SK-N-SH (cell line): ENCODE measurements around the gene TBC1D16. TPM values are rescaled to one million over a fixed set of nuclear protein-coding genes. Genes with fewer than 3 reads are reported as not detected.

ENCODE experiments used
- CTCF ChIA-PET: fragments of 300-600, 350-600 bp; formaldehyde crosslinking; extraction: SDS; loops from one replicate; lab custom pipeline; 2021; lab: Yijun Ruan, JAX
- POLR2A ChIA-PET: fragments of 350-600 bp; sonication (Branson Sonifier 250); formaldehyde crosslinking; extraction: SDS; loops from one replicate; lab custom pipeline; 2020; ENCODE audit warnings: antibody characterized with exemption, inconsistent platforms; lab: Yijun Ruan, JAX
- DNase-seq: peaks from one replicate; pipeline ENCODE4 v3.0.0; 2012
- H2AFZ ChIP-seq: fragments of 200-600 bp; sonication (generic); 2 replicates; pipeline ENCODE4 v1.8.1; 2016; ENCODE audit warnings: antibody characterized with exemption, mild to moderate bottlenecking, low read depth
- H3F3A ChIP-seq: fragments of 200-600 bp; sonication (generic); replicated peaks from 2 replicates; pipeline ENCODE3; 2016; ENCODE audit warnings: antibody characterized with exemption, mild to moderate bottlenecking; ENCODE audit not compliant: insufficient read depth
- H3K27ac ChIP-seq, 2 experiments: fragments of 200-500 bp in 1 of 2; fragments of 200-600 bp in 1 of 2; sonication (Bioruptor generic) in 1 of 2; sonication (generic), shearing (Covaris generic) in 1 of 2; 2 replicates each; pipeline versions ENCODE4 v1.5.1 to v1.6.1; 2014 to 2016; ENCODE audit warnings: low read depth in 2 of 2, inconsistent platforms in 1 of 2, low read length in 1 of 2, mild to moderate bottlenecking in 1 of 2, mixed read lengths in 1 of 2
- H3K27me3 ChIP-seq: fragments of 200-600 bp; sonication (generic), shearing (Covaris generic); 2 replicates; pipeline ENCODE4 v1.6.1; 2016; ENCODE audit warnings: mixed run types; ENCODE audit not compliant: insufficient read depth
- H3K36me3 ChIP-seq, 2 experiments: fragments of 200-500 bp in 1 of 2; fragments of 200-600 bp in 1 of 2; sonication (Bioruptor generic) in 1 of 2; sonication (generic) in 1 of 2; replicated peaks in 1 of 2; 2 replicates each; pipeline versions ENCODE3 to v1.5.1; 2014 to 2016; ENCODE audit warnings: low read length in 1 of 2, mild to moderate bottlenecking in 1 of 2; ENCODE audit not compliant: insufficient read depth in 2 of 2, control insufficient read depth in 1 of 2
- H3K4me1 ChIP-seq, 2 experiments: fragments of 200-500 bp in 1 of 2; fragments of 200-600 bp in 1 of 2; sonication (Bioruptor generic) in 1 of 2; sonication (generic), shearing (Covaris generic) in 1 of 2; 2 replicates each; pipeline versions ENCODE4 v1.5.1 to v1.6.1; 2014 to 2016; ENCODE audit warnings: low read depth in 1 of 2, low read length in 1 of 2, mixed run types in 1 of 2; ENCODE audit not compliant: insufficient read depth in 2 of 2, control insufficient read depth in 1 of 2
- H3K4me2 ChIP-seq: fragments of 200-600 bp; sonication (generic), shearing (Covaris generic); 2 replicates; pipeline ENCODE4 v1.6.1; 2017; ENCODE audit warnings: mixed run types
- H3K4me3 ChIP-seq, 2 experiments: fragments of 200-500 bp in 1 of 2; fragments of 200-600 bp in 1 of 2; sonication (Bioruptor generic) in 1 of 2; sonication (generic), shearing (Covaris generic) in 1 of 2; 2 replicates each; pipeline versions ENCODE4 v1.5.1 to v1.8.1; 2014 to 2016; ENCODE audit warnings: low read depth in 2 of 2, inconsistent platforms in 1 of 2, low read length in 1 of 2, mild to moderate bottlenecking in 1 of 2, mixed read lengths in 1 of 2, moderate library complexity in 1 of 2
- H3K79me2 ChIP-seq: fragments of 200-600 bp; sonication (generic); 2 replicates; pipeline ENCODE4 v1.8.1; 2017; ENCODE audit warnings: mild to moderate bottlenecking; ENCODE audit not compliant: insufficient read depth
- H3K9ac ChIP-seq: fragments of 200-600 bp; sonication (generic); 2 replicates; pipeline ENCODE4 v1.6.1; 2017; ENCODE audit warnings: mixed run types
- H3K9me2 ChIP-seq: fragments of 200-600 bp; sonication (generic); 2 replicates; pipeline ENCODE4 v1.6.1; 2017; ENCODE audit warnings: mixed run types
- H3K9me3 ChIP-seq: fragments of 200-600 bp; sonication (generic); 2 replicates; pipeline ENCODE4 v1.6.1; 2017; ENCODE audit warnings: mixed run types, mild to moderate bottlenecking, moderate library complexity
- H4K20me1 ChIP-seq: fragments of 200-600 bp; sonication (generic); 2 replicates; pipeline ENCODE4 v1.6.1; 2017; ENCODE audit warnings: mild to moderate bottlenecking, mixed run types; ENCODE audit not compliant: insufficient read depth
- CHD2 ChIP-seq: fragments of 150-350 bp; IDR thresholded peaks from 2 replicates; pipeline ENCODE4 v1.6.1; 2018; ENCODE audit warnings: low read length; ENCODE audit not compliant: partially characterized antibody
- EP300 ChIP-seq, 2 experiments: IDR thresholded peaks; 2 replicates each; pipeline versions ENCODE4 v1.4.0 to v1.6.1; 2012; ENCODE audit warnings: borderline replicate concordance in 1 of 2, low read depth in 1 of 2, low read length in 1 of 2
- FOSL2 ChIP-seq: IDR thresholded peaks from 2 replicates; pipeline ENCODE4 v1.4.0; 2012; ENCODE audit warnings: low read depth, mild to moderate bottlenecking, moderate library complexity, borderline replicate concordance
- FOXJ3 ChIP-seq: sonication (generic); formaldehyde crosslinking; IDR thresholded peaks from 2 replicates; pipeline ENCODE4 v1.5.1; 2020; ENCODE audit warnings: mild to moderate bottlenecking, missing genetic modification reagents
- GATA2 ChIP-seq: sonication (generic); formaldehyde crosslinking; IDR thresholded peaks from 2 replicates; pipeline ENCODE4 v1.5.0; 2020; ENCODE audit warnings: mild to moderate bottlenecking, missing genetic modification reagents
- IRF3 ChIP-seq: fragments of 150-350 bp; IDR thresholded peaks from 2 replicates; pipeline ENCODE4 v1.6.1; 2016; ENCODE audit warnings: mild to moderate bottlenecking, low read depth, low read length
- JUND ChIP-seq: IDR thresholded peaks from 2 replicates; pipeline ENCODE4 v1.4.0; 2012
- MXI1 ChIP-seq: IDR thresholded peaks from 2 replicates; pipeline ENCODE4 v1.6.1; 2012; ENCODE audit warnings: mild to moderate bottlenecking, low read depth, low read length, improper control_type of control experiment
- NFIC ChIP-seq: IDR thresholded peaks from 2 replicates; pipeline ENCODE4 v1.4.0; 2012; ENCODE audit warnings: borderline replicate concordance
- NRF1 ChIP-seq: IDR thresholded peaks from 2 replicates; pipeline ENCODE4 v1.6.1; 2012; ENCODE audit warnings: low read depth, mild to moderate bottlenecking, low read length
- PBX3 ChIP-seq: IDR thresholded peaks from 2 replicates; pipeline ENCODE4; 2012
- RAD21 ChIP-seq: IDR thresholded peaks from 2 replicates; pipeline ENCODE4 v1.6.1; 2012; ENCODE audit warnings: mild to moderate bottlenecking, low read length
- RCOR1 ChIP-seq: fragments of 150-350 bp; IDR thresholded peaks from 2 replicates; pipeline ENCODE4 v1.6.1; 2017; ENCODE audit warnings: antibody characterized with exemption, low read length
- REST ChIP-seq: IDR thresholded peaks from 2 replicates; pipeline ENCODE4 v1.6.1; 2012; ENCODE audit warnings: mild to moderate bottlenecking, low read depth, low read length, moderate library complexity
- SIN3A ChIP-seq: IDR thresholded peaks from 2 replicates; pipeline ENCODE4 v1.6.1; 2012; ENCODE audit warnings: low read depth, mild to moderate bottlenecking, low read length, moderate library complexity, borderline replicate concordance
- TCF12 ChIP-seq: IDR thresholded peaks from 2 replicates; pipeline ENCODE4 v1.4.0; 2012
- USF1 ChIP-seq: IDR thresholded peaks from 2 replicates; pipeline ENCODE4 v1.4.0; 2012; ENCODE audit warnings: low read depth, borderline replicate concordance
- YY1 ChIP-seq: IDR thresholded peaks from 2 replicates; pipeline ENCODE4 v1.4.0; 2012; ENCODE audit warnings: low read depth, mild to moderate bottlenecking
- ZBTB33 ChIP-seq: IDR thresholded peaks from 2 replicates; pipeline ENCODE4 v1.4.0; 2012; ENCODE audit warnings: low read depth, borderline replicate concordance
- WGBS: methylation state at CpG from one replicate; pipeline ENCODE4 v1.1.6; 2017; ENCODE audit warnings: low lambda C conversion rate; 5-methylcytosine and 5-hydroxymethylcytosine counted together
- polyA plus RNA-seq, 3 experiments: library from polyadenylated mRNA; depleted of rRNA; stranded (reverse); fragments of >200 nt; gene quantifications; 2 replicates each; pipeline ENCODE4 v1.2.3, GENCODE V29; 2012

TBC1D16 gene
- polyA plus RNA-seq, 1 of the 3 experiments (the other 2 are of a cell fraction) = 14.5 TPM

GRCh38 chr17:79997011-79997660 lies 38.5 kb downstream of the TBC1D16 start:
- ChIA-PET CTCF (interaction anchor here (0.8 to 4.4 kb wide), 4 partner anchors 8 to 226 kb away, joined by 3 to 57 read pairs (median 6); partner anchors contain the start of gene GAA), POLR2A (no interaction called here)
- Histone ChIP-seq H3F3A (peaks cover 3% of the 10 kb centered on the region), H3K9me2 (no peaks in the 10 kb centered on the region), H2AFZ (no peak overlapping the region), H3K4me1 (peaks cover 0 to 6% of the 10 kb centered on the region in 2 experiments; a peak in 1 of 4 replicates), H3K79me2 (no peaks in the 10 kb centered on the region), H3K4me3 (no peak overlapping the region), H3K4me2 (no peak overlapping the region), H3K27me3 (no peaks in the 10 kb centered on the region), H4K20me1 (no peaks in the 10 kb centered on the region; the same call in 1 of the 2 replicates), H3K9ac (no peak overlapping the region), H3K27ac (no peak overlapping the region), H3K9me3 (no peaks in the 10 kb centered on the region), H3K36me3 (peaks cover under 1 to 4% of the 10 kb centered on the region in 2 experiments)
- no peak for DNase-seq
- TF ChIP-seq PBX3 = no peak
- TF ChIP-seq GATA2 (CRISPR knock-in tag) = no peak
- TF ChIP-seq NRF1 = no peak
- TF ChIP-seq IRF3 = no peak
- 90% methylated on average over 15 of the region's 15 CpGs for WGBS

GRCh38 chr17:79996291-79996690 lies 39.4 kb downstream of the TBC1D16 start:
- POLR2A ChIA-PET = no interaction called here
- peaks cover under 1% of the 10 kb centered on the region for H4K20me1 ChIP-seq
- CTCF ChIA-PET = interaction anchor here (0.8 to 13.1 kb wide), 6 partner anchors 8 to 254 kb away, joined by 3 to 209 read pairs (median 12); no protein-coding TSS in a partner anchor
- WGBS = 92% methylated on average over 12 of the region's 12 CpGs
- no peaks in the 10 kb centered on the region for H3K9me2 ChIP-seq
- no peaks in the 10 kb centered on the region for H3K27me3 ChIP-seq
- no peak overlapping the region for H3K9ac ChIP-seq
- DNase-seq = no peak
- H3K4me1 ChIP-seq = peaks cover 0 to 12% of the 10 kb centered on the region in 2 experiments; a peak in 2 of 4 replicates
- TF ChIP-seq REST (no peak), FOSL2 (no peak), JUND (no peak), RCOR1 (no peak), TCF12 (no peak), MXI1 (no peak), RAD21 (no peak), ZBTB33 (no peak), CHD2 (no peak), SIN3A (no peak), EP300 (IDR thresholded peaks at IDR 0.05; ENCODE audit: borderline replicate concordance in 1 of 2, low read depth in 1 of 2, low read length in 1 of 2) (no peak), USF1 (no peak), NFIC (no peak), FOXJ3 (CRISPR knock-in tag) (no peak), YY1 (no peak)
- no peaks in the 10 kb centered on the region for H3K79me2 ChIP-seq
- no peak overlapping the region for H3K27ac ChIP-seq
- no peak overlapping the region for H3K4me3 ChIP-seq
- peaks cover 0 to 4% of the 10 kb centered on the region in 2 experiments for H3K36me3 ChIP-seq
- H2AFZ ChIP-seq = no peak overlapping the region
- H3K4me2 ChIP-seq = no peak overlapping the region
- no peaks in the 10 kb centered on the region for H3K9me3 ChIP-seq
- H3F3A ChIP-seq = peaks cover 3% of the 10 kb centered on the region
